HCT116 (cell line): ENCODE data around the gene NDUFS2. TPM values are rescaled to one million over a fixed set of nuclear protein-coding genes. Genes with fewer than 3 reads are reported as not detected.

Experiments used
- ATAC-seq: fragments of 200-7000 bp; cut with Tn5 transposase; 2 replicates; pipeline ENCODE4 v1.9.1; 2020; ENCODE audit warnings: mild to moderate bottlenecking, moderate library complexity
- BruUV-seq: library from RNA; stranded (reverse); fragments of 400-500 nt; replicated peaks from 2 replicates; lab custom pipeline; 2021; lab: Mats Ljungman, UMichigan
- CTCF ChIA-PET: fragments of 300-600 bp; sonication (Branson Sonifier 250); formaldehyde crosslinking; loops from one replicate; lab custom pipeline; 2021; ENCODE audit warnings: antibody characterized with exemption; lab: Charles Lee
- POLR2A ChIA-PET: fragments of 300-600, 350-600 bp; sonication (Branson Sonifier 250); formaldehyde crosslinking; loops from one replicate; lab custom pipeline; 2021; ENCODE audit warnings: antibody characterized with exemption; lab: Charles Lee
- RAD21 ChIA-PET, 2 experiments: fragments of 300-600 bp; sonication (Branson Sonifier 250); formaldehyde crosslinking; loops; one replicate each; lab custom pipeline; 2023; ENCODE audit warnings: low total read pairs in 2 of 2; ENCODE audit not compliant: uncharacterized antibody in 2 of 2, unreplicated experiment in 2 of 2, low non-redundant PET in 1 of 2; lab: Charles Lee
- DNase-seq: peaks from one replicate; pipeline ENCODE4 v3.0.0-alpha.2; 2010; ENCODE audit warnings: low read depth, low spot score
- H2AFZ ChIP-seq: fragments of 200-600 bp; shearing (Covaris generic), sonication (generic); 2 replicates; pipeline ENCODE4 v1.6.1; 2017; ENCODE audit warnings: low read depth, mixed run types, mixed read lengths, antibody characterized with exemption, low read length; ENCODE audit not compliant: poor library complexity, severe bottlenecking
- H3K27ac ChIP-seq: 2 replicates; pipeline ENCODE4 v1.5.1; 2012; ENCODE audit warnings: low read depth, low read length
- H3K27me3 ChIP-seq: fragments of 200-600 bp; sonication (generic); 2 replicates; pipeline ENCODE4 v1.6.1; 2016; ENCODE audit warnings: mixed run types, low read length, mixed read lengths; ENCODE audit not compliant: insufficient read depth
- H3K36me3 ChIP-seq, 2 experiments: fragments of 200-500 bp in 1 of 2; fragments of 200-600 bp in 1 of 2; sonication (Bioruptor generic) in 1 of 2; sonication (generic) in 1 of 2; 2 replicates each; pipeline versions ENCODE4 v1.5.1 to v1.6.1; 2014 to 2016; ENCODE audit warnings: low read length in 2 of 2, inconsistent platforms in 1 of 2, mixed read lengths in 1 of 2, mixed run types in 1 of 2; ENCODE audit not compliant: insufficient read depth in 2 of 2, control insufficient read depth in 1 of 2
- H3K4me1 ChIP-seq, 2 experiments: fragments of 200-600 bp in 1 of 2; sonication (generic) in 1 of 2; 2 replicates each; pipeline versions ENCODE4 v1.5.1 to v1.6.1; 2012 to 2017; ENCODE audit warnings: low read length in 2 of 2, inconsistent platforms in 1 of 2, mild to moderate bottlenecking in 1 of 2, mixed read lengths in 1 of 2, mixed run types in 1 of 2, moderate library complexity in 1 of 2; ENCODE audit not compliant: insufficient read depth in 2 of 2, control insufficient read depth in 1 of 2
- H3K4me2 ChIP-seq: fragments of 200-600 bp; sonication (generic); 2 replicates; pipeline ENCODE4 v1.6.1; 2017; ENCODE audit warnings: mixed run types, low read length, mixed read lengths
- H3K4me3 ChIP-seq, 2 experiments: fragments of 200-600 bp in 1 of 2; sonication (generic) in 1 of 2; replicated peaks in 1 of 2; 2 replicates each; pipeline ENCODE4 v1.5.1; 2011 to 2016; ENCODE audit warnings: low read length in 2 of 2, control low read depth in 1 of 2, low read depth in 1 of 2, mild to moderate bottlenecking in 1 of 2, mixed read lengths in 1 of 2, mixed run types in 1 of 2
- H3K79me2 ChIP-seq: fragments of 200-600 bp; sonication (generic); 2 replicates; pipeline ENCODE4 v1.6.1; 2017; ENCODE audit warnings: mild to moderate bottlenecking, mixed run types, low read length, moderate library complexity, mixed read lengths; ENCODE audit not compliant: insufficient read depth
- H3K9ac ChIP-seq: fragments of 200-600 bp; sonication (generic); 2 replicates; pipeline ENCODE4 v1.6.1; 2016; ENCODE audit warnings: low read length, mixed read lengths
- H3K9me2 ChIP-seq: fragments of 200-600 bp; sonication (generic), shearing (Covaris generic); 2 replicates; pipeline ENCODE4 v1.6.1; 2017; ENCODE audit warnings: mixed run types, mild to moderate bottlenecking, moderate library complexity; ENCODE audit not compliant: insufficient read depth
- H3K9me3 ChIP-seq, 2 experiments: fragments of 200-500 bp in 1 of 2; fragments of 200-600 bp in 1 of 2; sonication (Bioruptor generic) in 1 of 2; sonication (generic) in 1 of 2; 2 replicates each; pipeline ENCODE4 v1.6.1; 2014 to 2017; ENCODE audit warnings: low read length in 2 of 2, mixed read lengths in 2 of 2, inconsistent platforms in 1 of 2, low read depth in 1 of 2, mild to moderate bottlenecking in 1 of 2, mixed run types in 1 of 2, moderate library complexity in 1 of 2; ENCODE audit not compliant: control insufficient read depth in 1 of 2, insufficient read depth in 1 of 2
- H4K20me1 ChIP-seq: fragments of 200-600 bp; sonication (generic), shearing (Covaris generic); 2 replicates; pipeline ENCODE4 v1.6.1; 2017; ENCODE audit warnings: mixed run types, mild to moderate bottlenecking, moderate library complexity; ENCODE audit not compliant: insufficient read depth
- CBX3 ChIP-seq: IDR thresholded peaks from 2 replicates; pipeline ENCODE4 v1.6.1; 2012; ENCODE audit warnings: low read depth
- CEBPB ChIP-seq: IDR thresholded peaks from 2 replicates; pipeline ENCODE4 v1.6.1; 2012; ENCODE audit warnings: low read depth
- EGR1 ChIP-seq: IDR thresholded peaks from 2 replicates; pipeline ENCODE4 v1.6.1; 2012; ENCODE audit warnings: low read depth
- ELF1 ChIP-seq: IDR thresholded peaks from 2 replicates; pipeline ENCODE4 v1.6.1; 2012; ENCODE audit warnings: low read depth, borderline replicate concordance
- EZH2 ChIP-seq: fragments of 200-600 bp; sonication (generic); IDR thresholded peaks from 2 replicates; pipeline ENCODE4 v1.6.1; 2017; ENCODE audit warnings: antibody characterized with exemption, mixed run types
- FOSL1 ChIP-seq: IDR thresholded peaks from 2 replicates; pipeline ENCODE4 v1.6.1; 2012; ENCODE audit warnings: low read depth
- POLR2AphosphoS5 ChIP-seq: IDR thresholded peaks from 2 replicates; pipeline ENCODE4 v1.6.1; 2011; ENCODE audit warnings: mild to moderate bottlenecking, low read depth, low read length, moderate library complexity
- RAD21 ChIP-seq: IDR thresholded peaks from 2 replicates; pipeline ENCODE4 v1.6.1; 2012; ENCODE audit warnings: low read depth, mild to moderate bottlenecking
- SIN3A ChIP-seq: IDR thresholded peaks from 2 replicates; pipeline ENCODE4 v1.6.1; 2012; ENCODE audit warnings: low read depth
- SRF ChIP-seq: IDR thresholded peaks from 2 replicates; pipeline ENCODE4 v1.6.1; 2012; ENCODE audit warnings: low read depth
- TCF7L2 ChIP-seq: IDR thresholded peaks from 2 replicates; pipeline ENCODE4 v1.7.0; 2011; ENCODE audit warnings: borderline replicate concordance, inconsistent platforms; ENCODE audit not compliant: insufficient read depth, insufficient read length; ENCODE audit errors: extremely low read depth
- intact Hi-C: fragments of 100-400 bp; cut with micrococcal nuclease; formaldehyde crosslinking; loops from 2 replicates; pipeline ENCODE4 v1.10.0; 2022
- total RNA-seq: library from RNA; stranded (reverse); gene quantifications from one replicate; pipeline ENCODE4 v1.2.1, GENCODE V29; 2021; ENCODE audit not compliant: unreplicated experiment
- TF ChIP-seq, protein P1 (sequence below): IDR thresholded peaks from 2 replicates; pipeline ENCODE4 v1.6.1; 2012
- TF ChIP-seq, protein P2 (sequence below): IDR thresholded peaks from 2 replicates; pipeline ENCODE4 v1.6.1; 2012
- TF ChIP-seq, protein P3 (sequence below), 3 experiments: fragments of 200-600 bp in 1 of 3; sonication (generic) in 1 of 3; IDR thresholded peaks in 2 of 3; conservative IDR thresholded peaks in 1 of 3; 2 replicates each; pipeline ENCODE4 v1.5.1; 2012 to 2017; ENCODE audit warnings: low read depth in 2 of 3, low read length in 2 of 3, antibody characterized with exemption in 1 of 3, borderline replicate concordance in 1 of 3, control low read depth in 1 of 3, mild to moderate bottlenecking in 1 of 3, mixed read lengths in 1 of 3, mixed run types in 1 of 3, moderate library complexity in 1 of 3; ENCODE audit not compliant: insufficient read depth in 1 of 3

NDUFS2 gene
- total RNA-seq, 1 experiment from 2014 or later = 82.7 TPM

DNA sequence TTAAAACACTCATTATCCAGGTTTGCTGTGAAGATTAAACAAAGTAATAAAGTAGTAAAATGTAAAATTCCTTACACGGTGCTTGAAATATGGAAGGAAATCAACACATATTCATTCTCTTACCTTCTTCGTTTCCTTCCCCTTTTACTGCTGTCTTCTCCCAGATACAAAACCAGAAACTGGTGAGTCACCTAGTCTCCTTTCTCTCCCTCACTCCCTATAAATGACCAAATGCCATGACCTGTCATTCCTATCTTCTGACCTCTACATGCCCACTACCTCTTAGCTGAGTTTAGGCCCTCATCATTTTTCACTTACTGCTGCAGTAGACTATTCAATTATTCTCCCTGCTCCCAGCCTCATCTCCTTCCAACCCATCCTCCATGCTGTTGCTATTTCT lies 40.1 kb downstream of the NDUFS2 start:
- Histone ChIP-seq H3K27ac (no peak overlapping the region), H3K27me3 (no peaks in the 10 kb centered on the region), H3K4me2 (no peak overlapping the region), H3K36me3 (no peaks in the 10 kb centered on the region), H2AFZ (no peak overlapping the region), H3K9me3 (no peaks in the 10 kb centered on the region), H3K4me3 (no peak overlapping the region), H3K79me2 (no peaks in the 10 kb centered on the region), H4K20me1 (no peaks in the 10 kb centered on the region), H3K4me1 (peaks cover 0 to 8% of the 10 kb centered on the region in 2 experiments; a peak in 2 of 4 replicates), H3K9me2 (no peaks in the 10 kb centered on the region), H3K9ac (no peak overlapping the region)
- ChIA-PET RAD21 (no interaction called here), CTCF (no interaction called here), POLR2A (no interaction called here)
- TF ChIP-seq ELF1 (no peak), EZH2 (no peak), SIN3A (no peak), TCF7L2 (no peak), SRF (no peak), CEBPB (no peak), CBX3 (no peak), FOSL1 (no peak), RAD21 (no peak), POLR2AphosphoS5 (no peak), EGR1 (no peak)
- TF ChIP-seq, protein P1, sequence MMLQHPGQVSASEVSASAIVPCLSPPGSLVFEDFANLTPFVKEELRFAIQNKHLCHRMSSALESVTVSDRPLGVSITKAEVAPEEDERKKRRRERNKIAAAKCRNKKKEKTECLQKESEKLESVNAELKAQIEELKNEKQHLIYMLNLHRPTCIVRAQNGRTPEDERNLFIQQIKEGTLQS = no peak
- TF ChIP-seq, protein P2, sequence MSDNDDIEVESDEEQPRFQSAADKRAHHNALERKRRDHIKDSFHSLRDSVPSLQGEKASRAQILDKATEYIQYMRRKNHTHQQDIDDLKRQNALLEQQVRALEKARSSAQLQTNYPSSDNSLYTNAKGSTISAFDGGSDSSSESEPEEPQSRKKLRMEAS = no peak
- TF ChIP-seq, protein P3, sequence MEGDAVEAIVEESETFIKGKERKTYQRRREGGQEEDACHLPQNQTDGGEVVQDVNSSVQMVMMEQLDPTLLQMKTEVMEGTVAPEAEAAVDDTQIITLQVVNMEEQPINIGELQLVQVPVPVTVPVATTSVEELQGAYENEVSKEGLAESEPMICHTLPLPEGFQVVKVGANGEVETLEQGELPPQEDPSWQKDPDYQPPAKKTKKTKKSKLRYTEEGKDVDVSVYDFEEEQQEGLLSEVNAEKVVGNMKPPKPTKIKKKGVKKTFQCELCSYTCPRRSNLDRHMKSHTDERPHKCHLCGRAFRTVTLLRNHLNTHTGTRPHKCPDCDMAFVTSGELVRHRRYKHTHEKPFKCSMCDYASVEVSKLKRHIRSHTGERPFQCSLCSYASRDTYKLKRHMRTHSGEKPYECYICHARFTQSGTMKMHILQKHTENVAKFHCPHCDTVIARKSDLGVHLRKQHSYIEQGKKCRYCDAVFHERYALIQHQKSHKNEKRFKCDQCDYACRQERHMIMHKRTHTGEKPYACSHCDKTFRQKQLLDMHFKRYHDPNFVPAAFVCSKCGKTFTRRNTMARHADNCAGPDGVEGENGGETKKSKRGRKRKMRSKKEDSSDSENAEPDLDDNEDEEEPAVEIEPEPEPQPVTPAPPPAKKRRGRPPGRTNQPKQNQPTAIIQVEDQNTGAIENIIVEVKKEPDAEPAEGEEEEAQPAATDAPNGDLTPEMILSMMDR (IDR thresholded peaks at IDR 0.05 in 2 of 3, conservative IDR thresholded peaks at IDR 0.05 in 1 of 3; ENCODE audit: borderline replicate concordance in 1 of 3, insufficient read depth in 1 of 3, low read depth in 2 of 3, low read length in 2 of 3) = no peak
- no peak for ATAC-seq
- intact Hi-C loops = no loop called here
- no TSS peak for BruUV-seq
- DNase-seq = no peak
